Kidney (tissue), 14 donors: ENCODE results near the gene UBASH3B. TPM values are rescaled to one million over a fixed set of nuclear protein-coding genes. Genes with fewer than 3 reads are reported as not detected.
A peak's percentile ranks its signal among the peaks of the same experiment; 100 is the strongest.

Source experiments
- DNase-seq, 5 donors: peaks; one replicate each; pipeline ENCODE4 v3.0.0-alpha.2; 2013 to 2020
- FAIRE-seq: peaks from 2 replicates; lab custom pipeline; 2012; peaks lifted over from hg19 to GRCh38; lab: Jason Lieb, UNC
- H3K27ac ChIP-seq, 2 donors: one replicate each; pipeline ENCODE4 v1.7.0; 2013; ENCODE audit warnings: low read depth in 2 of 2, low read length in 2 of 2, inconsistent platforms in 1 of 2
- H3K27me3 ChIP-seq: one replicate; pipeline ENCODE4 v1.7.1; 2013; ENCODE audit warnings: low read length, inconsistent platforms; ENCODE audit not compliant: control insufficient read depth, insufficient read depth
- H3K36me3 ChIP-seq, 3 donors: one replicate each; pipeline versions ENCODE4 v1.7.0 to v1.7.1; 2013; ENCODE audit warnings: low read length in 3 of 3, control low read depth in 1 of 3, inconsistent platforms in 1 of 3; ENCODE audit not compliant: insufficient read depth in 3 of 3, control insufficient read depth in 2 of 3
- H3K4me1 ChIP-seq, 3 donors: one replicate each; pipeline versions ENCODE4 v1.7.0 to v1.7.1; 2013; ENCODE audit warnings: low read length in 3 of 3, inconsistent platforms in 1 of 3, low read depth in 1 of 3; ENCODE audit not compliant: control insufficient read depth in 2 of 3, insufficient read depth in 2 of 3
- H3K4me3 ChIP-seq, 3 donors: one replicate each; pipeline versions ENCODE4 v1.7.0 to v1.8.1; 2013; ENCODE audit warnings: low read length in 3 of 3, control low read depth in 1 of 3, inconsistent platforms in 1 of 3
- H3K9ac ChIP-seq, 3 donors: one replicate each; pipeline versions ENCODE4 v1.7.0 to v1.7.1; 2013; ENCODE audit warnings: low read length in 3 of 3, control low read depth in 1 of 3, inconsistent platforms in 1 of 3
- H3K9me3 ChIP-seq, 3 donors: one replicate each; pipeline versions ENCODE4 v1.7.0 to v1.7.1; 2013; ENCODE audit warnings: low read length in 3 of 3, control low read depth in 1 of 3, inconsistent platforms in 1 of 3; ENCODE audit not compliant: control insufficient read depth in 2 of 3, insufficient read depth in 1 of 3
- CTCF ChIP-seq: IDR thresholded peaks from 3 replicates; pipeline ENCODE4 v1.5.1; 2012; ENCODE audit warnings: mild to moderate bottlenecking, moderate library complexity, borderline replicate concordance; ENCODE audit not compliant: insufficient read depth; ENCODE audit errors: extremely low read depth
- intact Hi-C: fragments of 100-400 bp; cut with DNase I; formaldehyde crosslinking; loops from one replicate; pipeline ENCODE4 v1.11.1; 2022
- polyA plus RNA-seq: library from polyadenylated mRNA; stranded (reverse); fragments of 350-450 nt; fragmentation: Illumina TruSeq; extraction: RNeasy Lipid Tissue Mini Kit (QIAGEN cat#74804); gene quantifications from one replicate; pipeline ENCODE4 v1.2.3, GENCODE V29; 2014; ENCODE audit warnings: low read depth, low replicate concordance; ENCODE audit not compliant: insufficient read depth
- total RNA-seq: library from RNA; stranded (reverse); fragmentation: NEBNext Ultra II Directional; extraction: Animal tissue kit (Norgen Biotek cat#: 25700); gene quantifications from one replicate; pipeline ENCODE4 v1.2.1, GENCODE V29; 2021
- donor health status: control.
- donor health status: control.
- donor health status: control.
- donor health status: control.
- donor health status: control.
- donor health status: DM: yes; HTN: yes; CAD: no.
- donor health status: Normal renal cell carcinoma (clear cell type).

The UBASH3B gene
- total and polyA plus RNA-seq, 2 donors from 2014 or later = 0.62 to 22.8 TPM

- intact Hi-C loops = no loop called here
- Histone ChIP-seq H3K27me3 (no peaks in the 10 kb centered on the region), H3K4me3 (no peak overlapping the region), H3K9ac (no peak overlapping the region), H3K36me3 (no peaks in the 10 kb centered on the region), H3K9me3 (no peaks in the 10 kb centered on the region), H3K4me1 (peaks cover 0 to 5% (median 0%) of the 10 kb centered on the region in 3 donors), H3K27ac (no peak overlapping the region)
- FAIRE-seq (no peak), DNase-seq (no peak)
- no peak for TF ChIP-seq CTCF
Observed at GRCh38 chr11:122779047-122779629, 123.6 kb downstream of the UBASH3B start.

- intact Hi-C loops = loop anchor here (10.0 kb wide), 1 partner anchor 146 kb away; no protein-coding TSS in a partner anchor
- H3K9ac ChIP-seq = no peak overlapping the region
- H3K9me3 ChIP-seq = no peaks in the 10 kb centered on the region
- H3K36me3 ChIP-seq = no peaks in the 10 kb centered on the region
- DNase-seq (no peak), FAIRE-seq (no peak)
- no peak overlapping the region for H3K4me3 ChIP-seq
- no peak for TF ChIP-seq CTCF
- H3K27ac ChIP-seq = no peak overlapping the region
- no peaks in the 10 kb centered on the region for H3K27me3 ChIP-seq
- H3K4me1 ChIP-seq = peaks cover 0 to 5% (median 0%) of the 10 kb centered on the region in 3 donors
Observed at GRCh38 chr11:122780296-122780949, 124.9 kb downstream of the UBASH3B start.

- H3K4me3 ChIP-seq = no peak overlapping the region
Observed at GRCh38 chr11:122781378-122782195, 126.1 kb downstream of the UBASH3B start.

More at GRCh38 chr11:122781378-122782195, 126.1 kb downstream of the UBASH3B start:
- Histone ChIP-seq H3K9ac (no peak overlapping the region), H3K27me3 (no peaks in the 10 kb centered on the region), H3K36me3 (no peaks in the 10 kb centered on the region), H3K27ac (no peak overlapping the region), H3K9me3 (no peaks in the 10 kb centered on the region), H3K4me1 (peaks cover 0 to 5% (median 0%) of the 10 kb centered on the region in 3 donors)
- FAIRE-seq (peak; percentile 59), DNase-seq (peak; percentile 91 to 96 (median 93))
- TF ChIP-seq CTCF = peak; percentile 94
- intact Hi-C loops = loop anchor here (10.0 kb wide), 1 partner anchor 147 kb away; no protein-coding TSS in a partner anchor
